MV-4-11 (cell line): Measurements from ENCODE around the gene MVB12A.

Source experiments
- DNase-seq: peaks from one replicate; lab custom pipeline; 2025; lab: John Stamatoyannopoulos, UW

The MVB12A gene

DNA sequence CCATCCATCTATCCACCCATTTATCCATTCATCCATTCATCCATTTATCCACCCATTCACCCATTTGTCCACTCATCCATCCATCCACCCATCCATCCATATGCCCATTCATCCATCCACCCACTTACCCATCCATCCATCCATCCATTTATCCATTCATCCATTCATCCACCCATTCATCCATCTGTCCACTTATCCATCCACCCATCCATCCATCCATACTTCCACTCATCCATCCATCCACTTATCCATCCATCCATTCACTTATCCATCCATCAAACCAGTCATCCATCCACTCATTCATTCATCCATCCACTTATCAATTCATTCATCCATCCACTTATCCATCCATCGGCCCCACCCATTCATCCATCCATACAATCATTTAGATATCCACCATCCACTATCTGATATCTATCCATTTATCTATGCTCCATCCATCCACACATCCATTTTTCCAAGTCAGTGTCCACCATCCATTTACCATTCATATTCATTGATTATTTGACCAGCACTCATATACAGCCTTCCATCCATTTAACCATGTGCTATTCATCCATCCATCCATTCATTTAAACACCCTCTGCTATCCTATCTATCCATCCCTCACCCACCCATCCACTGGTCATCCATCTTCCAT is 25.8 kb downstream of the MVB12A start:
- DNase-seq, result no peak

DNA sequence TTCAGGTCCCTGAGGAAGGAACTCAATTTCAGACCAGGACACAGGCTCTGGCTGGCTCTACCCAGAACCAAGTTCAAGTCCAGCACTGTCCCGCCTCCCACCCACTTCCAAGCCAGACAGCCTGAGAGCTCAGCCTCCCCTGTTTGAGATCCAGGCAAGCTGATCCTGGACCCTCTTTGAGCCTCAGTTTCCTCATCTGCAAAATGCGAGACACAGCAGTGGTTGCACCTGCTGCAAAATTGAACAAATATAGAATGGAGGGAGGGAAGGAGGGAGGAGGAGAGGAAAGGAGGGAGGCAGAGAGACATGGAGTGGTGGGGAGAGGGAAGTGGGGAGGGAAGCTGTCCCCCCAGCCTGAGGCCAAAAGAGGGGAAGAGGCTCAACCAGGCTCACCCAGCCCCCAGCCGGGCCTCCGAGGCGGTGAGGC is 27.9 kb downstream of the MVB12A start:
- DNase-seq, result no peak

DNA sequence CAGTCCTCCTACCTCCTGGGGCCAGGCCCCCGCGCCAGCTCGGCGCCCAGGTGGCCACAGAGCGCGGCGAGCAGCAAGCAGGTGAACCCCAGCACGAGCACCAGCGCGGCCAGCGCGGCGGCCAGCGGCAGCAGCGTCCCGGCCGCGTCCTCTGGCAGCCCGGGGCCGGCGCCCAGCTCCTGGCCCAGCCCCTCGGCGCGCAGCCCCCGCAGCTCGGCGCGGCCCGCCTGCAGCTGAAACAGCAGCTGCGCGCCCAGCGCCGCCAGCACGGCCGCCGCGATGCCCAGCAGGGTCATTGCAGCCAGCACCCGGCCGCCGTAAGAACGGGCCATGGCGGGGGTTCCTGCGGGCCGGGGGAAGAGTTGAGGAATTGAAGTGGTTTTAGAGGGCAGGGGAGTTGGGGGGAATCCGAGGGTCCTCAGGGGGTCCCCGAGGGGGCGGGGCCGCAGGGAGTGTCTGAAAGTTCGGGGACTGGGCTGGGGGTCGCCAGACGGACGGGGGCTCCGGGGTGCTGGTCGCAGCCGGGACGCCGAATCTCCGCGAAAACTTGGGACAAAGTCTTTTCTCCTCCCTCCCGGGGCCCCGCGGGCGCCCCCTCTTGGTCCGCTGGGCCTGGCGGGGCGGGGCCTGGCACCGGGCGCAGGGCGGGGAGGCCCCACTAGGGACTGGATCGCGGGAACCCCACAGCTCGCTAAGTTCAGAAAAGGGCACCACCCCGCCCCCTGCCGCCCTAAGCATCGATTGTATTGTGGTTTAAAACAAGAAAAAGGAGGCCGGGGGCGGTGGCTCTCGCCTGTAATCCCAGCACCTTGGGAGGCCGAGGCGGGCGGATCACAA is 28.5 kb downstream of the MVB12A start, which contains the start of gene TMEM221:
Gene TMEM221 (minus strand): TSS at position 538 of the 837 bp plus-strand sequence. CDS start 206 bp downstream, at position 332.
- peak; percentile 69 for DNase-seq

DNA sequence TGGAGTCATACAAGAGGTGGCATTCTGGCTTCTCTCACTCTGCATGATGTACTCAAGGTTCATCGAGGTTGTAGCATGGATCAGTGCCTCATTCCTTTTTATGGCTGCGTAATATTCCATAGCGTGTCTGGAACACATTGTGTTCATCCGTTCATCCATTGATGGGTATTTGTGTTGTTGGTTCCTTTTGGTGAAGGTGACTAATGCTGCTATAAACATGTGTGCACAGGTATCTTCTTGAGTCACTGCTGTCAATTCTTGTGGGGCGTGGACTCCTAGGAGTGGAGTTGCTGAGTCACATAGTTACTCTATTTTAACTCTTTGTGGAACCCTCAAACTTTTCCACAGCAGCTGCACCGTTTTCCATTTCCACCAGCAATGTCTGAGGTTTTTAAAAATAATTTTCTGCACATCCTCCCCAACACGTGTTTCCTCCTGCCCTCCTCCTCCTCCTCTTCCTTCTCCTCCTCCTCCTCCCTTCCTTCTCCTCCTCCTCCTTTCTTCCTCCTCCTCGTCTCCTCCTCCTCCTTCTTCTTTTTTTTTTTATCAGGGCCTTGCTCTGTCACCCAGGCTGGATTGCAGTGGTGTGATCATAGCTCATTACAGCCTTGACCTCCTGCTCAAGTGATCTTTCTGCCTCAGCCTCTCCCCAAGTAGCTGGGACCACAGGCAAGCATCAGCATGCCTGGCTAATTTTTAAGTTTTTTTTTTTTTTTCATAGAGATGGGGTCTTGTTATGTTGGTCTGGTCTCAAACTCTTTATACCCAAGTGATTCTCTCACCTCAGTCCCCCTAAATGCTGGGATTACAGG is 30.6 kb downstream of the MVB12A start:
- DNase-seq, result peak; percentile 93

DNA sequence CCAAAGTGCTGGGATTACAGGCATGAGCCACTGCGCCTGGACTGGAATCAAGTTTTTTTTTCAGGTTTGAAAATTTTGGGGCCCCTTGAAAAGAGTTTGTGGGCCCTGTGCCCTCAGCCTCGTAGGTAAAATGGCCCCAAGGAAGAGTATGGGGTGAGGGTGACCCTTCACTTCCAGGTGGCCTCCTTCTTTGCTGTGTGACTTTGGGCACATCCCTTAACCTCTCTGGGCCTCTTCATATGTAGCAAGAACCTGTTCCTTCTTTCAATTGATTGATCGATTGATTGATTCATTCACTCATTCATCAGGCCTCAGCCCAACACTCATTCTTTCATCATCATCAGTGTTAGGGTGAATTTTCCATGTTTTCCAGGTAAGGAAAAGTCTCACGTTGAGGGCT is 32.0 kb downstream of the MVB12A start:
- DNase-seq, result no peak

DNA sequence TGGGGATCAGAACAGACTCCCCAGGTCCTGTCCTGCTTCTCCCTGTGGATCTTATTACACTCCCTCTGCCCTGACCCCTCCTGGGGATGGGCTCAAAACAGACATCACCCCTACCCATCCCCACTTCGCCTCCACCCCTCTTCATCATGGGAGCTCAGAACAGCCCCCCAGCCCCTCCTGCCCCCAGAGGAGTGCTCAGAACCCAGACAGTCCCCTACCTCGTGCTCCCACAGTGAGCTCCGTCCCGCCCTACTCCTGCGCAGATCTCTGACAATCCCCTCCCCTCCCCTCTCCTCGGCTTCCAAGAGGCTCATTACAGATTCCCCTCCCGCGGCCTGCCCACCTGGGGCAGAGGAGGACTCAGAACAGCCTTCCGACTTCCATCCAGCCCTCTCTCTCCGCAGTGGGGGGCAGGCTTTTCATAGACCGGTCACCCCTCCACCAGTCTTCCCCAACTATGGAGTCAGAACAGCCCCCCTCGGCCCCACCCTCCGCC is 34.8 kb downstream of the MVB12A start:
- DNase-seq, result no peak

DNA sequence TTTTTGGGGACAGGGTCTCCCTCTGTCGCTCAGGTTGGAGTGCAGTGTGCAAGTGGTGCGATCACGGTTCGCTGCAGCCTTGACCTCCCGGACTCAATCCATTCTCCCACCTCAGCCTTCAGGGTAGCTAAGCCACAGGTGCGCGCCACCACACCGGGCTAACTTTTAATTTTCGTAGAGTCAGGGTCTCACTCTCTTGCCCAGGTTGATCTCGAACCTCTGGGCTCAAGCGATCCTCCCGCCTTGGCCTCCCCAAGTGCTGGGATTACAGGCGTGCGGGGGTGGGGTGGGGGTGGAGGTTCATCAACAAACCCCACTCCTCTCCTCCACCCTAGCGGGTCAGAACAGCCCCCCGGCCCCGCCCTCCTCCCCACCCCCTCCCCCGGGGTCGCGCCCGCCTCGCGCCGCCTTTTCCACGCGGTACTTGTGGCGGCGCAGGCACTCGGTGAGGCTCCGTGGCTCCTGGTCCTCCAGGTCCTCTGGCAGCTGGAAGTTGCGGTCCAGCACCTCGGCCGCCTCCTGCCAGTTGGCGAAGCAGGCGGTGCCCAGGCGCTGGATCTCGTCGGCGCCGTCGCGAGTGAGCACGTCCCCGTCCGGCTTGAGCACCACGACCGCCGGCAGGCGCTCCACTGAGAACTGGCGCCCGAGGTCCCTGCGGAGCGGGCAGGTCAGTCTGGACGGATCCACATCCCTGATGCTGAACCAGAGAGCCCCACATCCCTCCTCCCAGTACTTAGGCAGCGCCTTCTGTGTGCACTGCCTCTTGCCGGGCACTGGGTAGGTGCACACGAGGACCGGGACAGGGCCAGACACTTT is 35.7 kb downstream of the MVB12A start:
- DNase-seq, result no peak

DNA sequence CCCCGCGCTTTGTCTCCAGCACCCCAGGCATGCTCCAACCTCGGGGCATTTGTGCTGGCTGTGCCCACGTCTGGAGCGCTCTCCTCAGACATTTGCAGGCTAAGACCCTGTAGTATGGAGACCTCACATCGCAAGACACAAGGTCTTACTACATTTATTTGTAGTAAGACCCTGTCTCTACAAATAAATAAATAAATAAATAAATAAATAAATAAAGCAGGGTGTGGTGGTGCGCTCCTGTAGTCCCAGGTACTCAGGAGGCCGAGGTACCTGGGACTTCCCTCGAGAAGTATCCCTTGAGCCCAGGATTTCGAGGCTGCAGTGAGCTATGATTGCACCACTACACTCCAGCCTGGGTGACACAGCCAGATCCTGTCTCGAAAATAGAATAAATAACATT is 36.3 kb downstream of the MVB12A start:
- DNase-seq, result no peak

DNA sequence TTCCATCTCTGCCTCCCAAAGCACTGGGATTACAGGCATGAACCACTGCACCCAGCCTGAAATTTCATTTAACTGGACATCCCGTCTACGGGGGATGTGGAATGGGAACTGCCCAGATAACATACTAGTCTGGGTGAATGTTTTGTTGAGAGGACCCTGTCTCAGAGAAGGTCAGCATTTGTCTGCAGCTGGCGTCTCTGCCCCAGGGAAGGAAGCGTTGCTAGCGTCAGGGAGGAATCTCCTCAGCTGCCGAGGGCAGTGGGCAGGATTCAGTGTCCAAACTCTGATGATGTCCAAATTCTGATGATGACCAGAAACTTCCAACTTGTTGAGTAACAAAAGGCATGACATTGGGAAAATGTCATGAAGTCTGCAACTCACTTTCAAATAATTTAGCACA is 37.8 kb downstream of the MVB12A start:
- no peak for DNase-seq

DNA sequence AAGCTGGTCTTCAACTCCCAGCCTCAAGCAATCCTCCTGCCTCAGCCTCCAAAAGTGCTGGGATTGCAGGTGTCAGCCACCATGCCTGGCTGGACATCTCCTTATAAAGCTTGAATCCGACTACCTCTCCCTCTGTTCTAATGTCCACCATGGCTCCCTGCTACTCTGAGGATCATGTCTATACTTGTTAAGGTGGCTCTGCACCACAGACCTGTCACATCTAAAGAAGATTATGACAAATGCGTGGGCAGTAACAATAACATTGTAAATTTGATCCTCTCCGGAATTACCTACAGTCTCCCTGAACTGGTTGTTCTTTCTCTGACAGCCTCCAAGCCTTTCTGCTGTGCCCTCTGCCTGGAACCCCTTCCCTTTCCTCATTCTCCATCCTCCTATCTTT is 39.1 kb downstream of the MVB12A start:
- DNase-seq, result no peak

DNA sequence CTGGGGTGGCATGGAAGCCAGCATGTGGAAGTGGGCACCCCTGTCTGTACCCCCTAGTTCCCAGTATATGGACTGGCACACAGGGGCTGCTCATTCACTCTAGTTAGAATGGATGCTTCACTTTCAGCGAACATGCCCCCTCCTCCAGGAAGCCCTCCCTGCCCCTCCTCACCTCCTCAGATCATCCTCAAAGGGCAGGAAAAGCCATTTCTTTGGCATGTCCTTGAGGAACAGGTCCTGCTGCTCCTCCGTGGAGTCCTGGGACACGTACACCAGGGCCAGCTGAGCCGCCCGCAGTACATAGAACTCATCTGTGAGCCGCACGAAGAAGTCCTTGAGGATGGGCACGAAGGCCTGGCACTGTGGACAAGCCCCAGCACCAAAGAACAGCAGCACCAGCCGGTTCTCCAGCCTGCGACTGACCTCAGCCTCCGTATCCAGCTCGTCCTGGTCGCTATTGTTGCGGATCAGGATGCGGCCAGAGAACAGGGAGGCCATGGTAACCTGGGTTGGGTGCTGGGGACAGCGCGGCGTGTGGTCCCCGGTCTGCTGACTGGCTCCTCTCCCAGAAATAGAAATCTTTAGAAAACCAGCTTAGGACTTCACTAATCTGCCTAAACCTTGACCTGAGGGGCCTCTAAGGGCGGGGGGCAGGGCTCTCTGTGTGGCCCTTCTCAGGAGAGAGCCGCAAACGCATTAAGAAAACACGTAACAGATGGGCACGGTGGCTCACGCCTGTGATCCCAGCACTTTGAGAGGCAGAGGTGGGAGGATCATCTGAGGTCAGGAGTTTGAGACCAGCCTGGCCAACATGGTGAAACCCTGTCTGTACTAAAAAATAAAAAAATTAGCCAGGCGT is 40.8 kb downstream of the MVB12A start, which contains the start of gene NXNL1:
Gene NXNL1 (minus strand): TSS at position 555 of the 859 bp plus-strand sequence. CDS start 57 bp downstream, at position 498.
- DNase-seq, result no peak

DNA sequence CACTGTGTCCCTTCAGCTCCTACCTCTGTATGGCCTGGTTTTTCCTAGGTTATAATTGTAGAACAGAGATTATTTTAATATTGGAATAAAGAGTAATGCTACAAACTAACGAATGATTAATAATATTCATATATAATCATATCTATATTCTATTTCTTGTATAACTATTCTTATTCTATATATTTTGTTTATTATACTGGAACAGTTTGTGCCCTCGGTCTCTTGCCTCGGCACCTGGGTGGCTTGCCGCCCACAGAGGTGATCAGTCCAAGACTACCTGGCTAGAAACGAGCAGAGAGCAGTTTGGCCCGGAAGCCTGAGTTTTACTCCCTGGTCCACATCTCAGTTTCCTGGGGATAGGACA is 46.6 kb downstream of the MVB12A start:
- no peak for DNase-seq

DNA sequence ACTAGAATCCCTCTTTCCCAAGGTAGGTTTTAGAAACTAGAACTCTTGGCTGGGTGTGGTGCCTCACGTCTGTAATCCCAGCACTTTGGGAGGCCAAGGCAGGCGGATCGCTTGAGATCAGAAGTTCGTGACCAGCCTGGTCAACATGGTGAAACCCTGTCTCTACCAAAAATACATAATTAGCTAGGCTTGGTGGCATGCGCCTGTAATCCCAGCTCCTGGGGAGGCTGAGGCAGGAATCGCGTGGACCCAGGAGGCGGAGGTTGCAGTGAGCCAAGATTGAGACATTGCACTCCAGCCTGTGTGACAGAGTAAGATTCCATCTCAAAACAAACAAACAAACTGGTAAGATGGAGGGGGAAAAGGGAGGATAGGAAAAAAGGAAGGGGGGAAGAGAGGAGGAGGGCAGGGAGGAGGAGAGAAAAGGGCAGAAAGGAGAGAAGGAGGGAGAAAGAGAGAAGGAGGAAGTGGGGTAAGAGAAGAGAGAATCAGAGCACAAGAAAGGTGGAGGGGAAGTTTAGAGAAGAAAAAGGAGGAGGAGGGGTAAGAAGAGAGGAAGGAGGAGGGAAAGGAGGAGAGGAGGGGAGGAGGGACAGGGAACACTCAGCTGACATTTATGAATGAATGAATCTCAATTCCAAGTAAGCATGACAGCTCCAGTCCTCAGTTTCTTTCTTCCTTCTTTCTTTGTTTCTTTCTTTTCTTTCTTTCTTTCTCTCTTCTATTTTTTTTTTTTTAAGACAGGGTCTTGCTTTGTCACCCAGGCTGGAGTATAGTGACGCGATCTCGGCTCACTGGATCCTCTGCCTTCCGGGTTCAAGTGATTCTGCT is 47.8 kb downstream of the MVB12A start:
- DNase-seq, result no peak

DNA sequence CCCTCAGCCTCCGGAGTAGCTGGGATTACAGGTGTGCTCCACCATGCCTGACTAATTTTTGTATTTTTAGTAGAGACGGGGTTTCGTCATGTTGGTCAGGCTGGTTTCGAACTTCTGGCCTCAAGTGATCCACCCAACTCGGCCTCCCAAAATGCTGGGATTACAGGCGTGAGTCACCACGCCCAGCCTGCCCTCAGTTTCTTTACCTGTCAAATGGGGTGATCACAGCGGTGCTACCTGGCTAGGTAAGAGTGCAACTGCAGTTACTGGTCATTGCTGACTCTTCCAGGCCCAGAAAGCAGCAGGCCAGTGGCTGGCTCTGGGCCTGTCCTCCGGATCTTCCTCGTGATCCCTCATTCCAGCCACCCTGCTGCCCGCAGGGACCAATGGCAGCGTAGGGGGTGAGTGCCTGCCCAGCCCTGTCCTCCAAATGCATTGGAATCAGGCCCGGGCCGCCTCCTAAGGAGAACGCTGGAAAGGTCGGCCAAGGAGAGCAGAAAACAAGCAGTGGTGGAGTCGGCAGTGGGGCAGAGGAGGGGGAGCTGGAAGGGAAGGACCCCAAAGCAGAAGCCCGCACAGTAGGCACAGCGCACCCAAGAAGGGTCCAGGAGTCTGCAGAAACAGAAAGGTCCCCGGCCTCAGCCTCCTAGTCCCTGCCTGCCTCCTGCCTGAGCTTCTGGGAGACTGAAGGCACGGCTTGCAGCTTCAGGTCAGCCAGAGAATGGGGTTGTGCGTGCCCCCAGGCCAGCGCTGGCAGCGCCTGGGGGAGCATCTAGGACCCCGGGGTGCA is 48.6 kb downstream of the MVB12A start:
- no peak for DNase-seq

DNA sequence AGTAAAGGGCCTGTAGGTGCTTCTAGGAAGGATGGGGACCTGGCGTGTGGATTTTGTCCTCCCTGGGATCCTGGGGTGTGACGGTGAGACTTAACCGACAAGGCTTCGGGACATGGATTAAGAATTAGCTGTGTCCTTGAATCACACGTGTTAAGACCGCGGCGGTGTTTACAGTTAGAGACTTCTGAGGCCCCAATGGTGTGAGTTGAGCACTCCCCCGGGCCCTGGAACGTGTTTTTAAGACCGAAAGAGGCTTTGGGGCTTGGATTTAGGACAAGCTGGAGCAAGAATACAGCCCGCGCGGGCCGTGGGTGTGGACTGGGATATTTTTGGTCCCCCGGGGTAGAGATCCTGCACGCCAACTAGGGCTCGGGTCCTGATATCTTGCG is 49.2 kb downstream of the MVB12A start:
- DNase-seq, result no peak

DNA sequence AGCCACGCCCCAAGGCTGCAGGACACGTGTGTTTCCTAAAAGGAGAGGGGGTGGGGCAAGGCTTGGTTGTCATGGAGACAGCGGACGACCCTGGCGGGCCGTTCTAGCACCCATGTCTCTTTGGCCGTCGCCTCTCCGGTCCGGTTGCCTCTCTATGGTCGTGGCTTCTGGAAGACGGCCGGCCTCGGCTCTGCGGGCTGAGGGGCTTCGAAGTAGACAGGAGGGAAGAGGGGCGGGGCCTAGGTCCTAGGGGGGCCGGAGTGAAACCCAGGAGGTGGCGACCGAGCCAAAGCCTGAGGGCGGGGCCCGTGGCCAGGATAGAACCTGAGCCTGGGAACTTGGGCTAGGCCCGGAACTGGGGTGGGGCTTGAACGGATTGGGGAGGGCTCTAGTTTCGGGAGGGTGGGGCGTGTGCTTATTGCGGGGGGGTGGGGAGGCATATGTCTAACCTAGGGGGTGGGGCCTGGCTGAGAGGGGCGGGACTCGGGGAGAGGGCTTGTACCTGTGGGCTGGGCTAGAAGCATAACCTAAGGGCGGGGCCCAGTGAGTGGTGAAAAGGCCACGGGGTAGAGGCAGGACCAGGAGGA is 49.7 kb downstream of the MVB12A start:
- peak; percentile 97 for DNase-seq

DNA sequence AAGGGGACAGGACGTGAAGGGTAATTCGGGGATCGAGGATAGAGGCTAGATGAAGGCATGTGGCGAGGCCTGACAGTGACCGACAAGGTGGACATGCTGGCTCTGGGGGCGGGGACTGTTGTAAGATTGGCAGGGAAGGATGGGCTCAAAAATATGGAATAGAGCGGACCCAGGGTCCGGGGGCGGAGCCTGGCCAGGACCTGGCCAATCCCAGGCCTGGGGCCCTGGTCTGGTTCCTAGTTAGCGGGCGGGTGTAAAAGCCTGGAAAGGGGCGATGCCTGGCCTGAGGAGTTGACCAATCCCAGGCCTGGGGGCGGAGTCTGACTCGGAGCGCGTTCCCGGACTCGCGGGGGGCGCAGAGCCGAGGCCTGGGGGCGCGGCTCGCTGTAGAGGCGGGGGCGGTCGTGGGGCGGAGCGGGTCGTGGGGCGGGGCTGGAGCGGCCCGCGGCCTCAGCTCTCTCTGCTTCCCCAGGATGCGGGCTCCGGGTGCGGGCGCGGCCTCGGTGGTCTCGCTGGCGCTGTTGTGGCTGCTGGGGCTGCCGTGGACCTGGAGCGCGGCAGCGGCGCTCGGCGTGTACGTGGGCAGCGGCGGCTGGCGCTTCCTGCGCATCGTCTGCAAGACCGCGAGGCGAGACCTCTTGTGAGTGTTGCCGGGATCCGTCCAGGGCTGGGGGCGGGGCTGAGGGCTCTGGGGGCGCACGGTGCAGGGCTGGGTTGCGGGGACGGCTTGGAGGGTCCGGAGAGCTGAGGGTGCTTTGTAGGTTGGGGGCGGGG is 50.4 kb downstream of the MVB12A start, which contains the start of gene SLC27A1:
Gene SLC27A1 (plus strand): TSS at position 457 of the 774 bp plus-strand sequence. CDS start 17 bp downstream, at position 474.
- peak; percentile 100 for DNase-seq
